MM.1S (cell line): Measurements from ENCODE around the gene HNRNPC.

Experiments
- DNase-seq: peaks from one replicate; pipeline ENCODE4 v3.0.0-alpha.2; 2015
- H2AFZ ChIP-seq: fragments of 300-600 bp; sonication (generic); 2 replicates; pipeline ENCODE4 v1.6.0; 2016; ENCODE audit warnings: antibody characterized with exemption, low read length
- H3F3A ChIP-seq: fragments of 300-600 bp; sonication (generic); 2 replicates; pipeline ENCODE4 v1.6.1; 2016; ENCODE audit warnings: mild to moderate bottlenecking, antibody characterized with exemption, low read length, moderate library complexity, mixed read lengths; ENCODE audit not compliant: insufficient read depth
- H3K27ac ChIP-seq: fragments of 300-600 bp; sonication (generic); 2 replicates; pipeline ENCODE4 v1.5.1; 2016; ENCODE audit warnings: mild to moderate bottlenecking, low read length
- H3K27me3 ChIP-seq: fragments of 300-600 bp; sonication (generic); replicated peaks from 2 replicates; pipeline ENCODE4 v1.6.0; 2016; ENCODE audit warnings: low read length; ENCODE audit not compliant: insufficient read depth
- H3K36me3 ChIP-seq: fragments of 300-600 bp; sonication (generic); replicated peaks from 2 replicates; pipeline ENCODE4 v1.6.1; 2016; ENCODE audit warnings: mild to moderate bottlenecking, low read length, mixed read lengths; ENCODE audit not compliant: insufficient read depth
- H3K4me1 ChIP-seq: fragments of 300-600 bp; sonication (generic); 2 replicates; pipeline ENCODE4 v1.6.1; 2016; ENCODE audit warnings: low read length, mixed read lengths
- H3K4me2 ChIP-seq: fragments of 300-600 bp; sonication (generic); 2 replicates; pipeline ENCODE4 v1.6.0; 2016; ENCODE audit warnings: low read depth, low read length
- H3K4me3 ChIP-seq: fragments of 300-600 bp; sonication (generic); 2 replicates; pipeline ENCODE4 v1.5.1; 2016; ENCODE audit warnings: low read length, mixed read lengths
- H3K79me2 ChIP-seq: fragments of 300-600 bp; sonication (generic); 2 replicates; pipeline ENCODE4 v1.6.1; 2016; ENCODE audit warnings: mixed run types, low read length, mixed read lengths
- H3K9ac ChIP-seq: fragments of 300-600 bp; sonication (generic); 2 replicates; pipeline ENCODE4 v1.6.1; 2016; ENCODE audit warnings: low read length, mixed read lengths
- H3K9me2 ChIP-seq: fragments of 300-600 bp; sonication (generic); replicated peaks from 2 replicates; pipeline ENCODE4 v1.6.1; 2016; ENCODE audit warnings: mild to moderate bottlenecking, low read length, mixed read lengths; ENCODE audit not compliant: insufficient read depth
- H3K9me3 ChIP-seq: fragments of 300-600 bp; sonication (generic); replicated peaks from 2 replicates; pipeline ENCODE4 v1.6.1; 2016; ENCODE audit warnings: mild to moderate bottlenecking, low read length, mixed read lengths; ENCODE audit not compliant: insufficient read depth
- H4K20me1 ChIP-seq: fragments of 300-600 bp; sonication (generic); 2 replicates; pipeline ENCODE4 v1.6.1; 2016; ENCODE audit warnings: mild to moderate bottlenecking, low read length, moderate library complexity, mixed read lengths; ENCODE audit not compliant: insufficient read depth
- EZH2 ChIP-seq: fragments of 300-600 bp; sonication (generic); optimal IDR thresholded peaks from 2 replicates; pipeline ENCODE3; 2017; ENCODE audit warnings: low read depth, mild to moderate bottlenecking, antibody characterized with exemption, low read length, mixed read lengths
- EZH2phosphoT487 ChIP-seq: fragments of 300-600 bp; sonication (generic); IDR thresholded peaks from 2 replicates; pipeline ENCODE4 v1.6.1; 2018; ENCODE audit warnings: antibody characterized with exemption, low read length
- TF ChIP-seq, protein P1 (sequence below): fragments of 300-600 bp; sonication (generic); IDR thresholded peaks from 2 replicates; pipeline ENCODE4 v1.5.1; 2016; ENCODE audit warnings: antibody characterized with exemption, low read length, mixed read lengths

The HNRNPC gene

DNA sequence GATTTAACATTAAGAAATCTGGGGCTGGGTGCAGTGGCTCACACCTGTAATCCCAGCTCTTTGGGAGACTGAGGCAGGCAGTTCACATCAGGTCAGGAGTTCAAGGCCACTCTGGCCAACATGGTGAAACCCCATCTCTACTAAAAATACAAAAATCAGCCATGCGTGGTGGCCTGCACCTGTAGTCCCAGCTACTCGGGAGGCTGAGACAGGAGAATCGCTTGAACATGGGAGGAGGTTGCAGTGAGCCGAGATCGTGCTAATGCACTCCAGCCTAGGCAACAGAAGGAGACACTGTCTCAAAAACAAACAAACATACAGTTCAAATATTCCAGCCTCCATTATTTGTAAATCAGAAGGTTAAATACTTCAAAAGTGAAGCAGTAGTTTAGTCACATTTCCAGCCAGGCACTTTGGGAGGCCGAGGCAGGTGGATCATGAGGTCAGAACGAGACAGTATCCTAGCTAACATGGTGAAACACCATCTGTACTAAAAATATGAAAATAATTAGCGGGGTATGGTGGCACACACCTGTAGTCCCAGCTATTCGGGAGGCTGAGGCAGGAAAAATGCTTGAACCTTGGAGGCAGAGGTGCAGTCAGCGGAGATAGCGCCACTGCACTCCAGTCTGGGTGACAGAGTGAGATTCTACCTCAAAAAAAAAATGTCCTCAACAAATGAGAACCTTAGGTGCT, 30.3 kb downstream of the HNRNPC start:
- H3K27me3 ChIP-seq = no peaks in the 10 kb centered on the region
- H3F3A ChIP-seq = 0 out of 2 replicates have a peak, but pooled peaks cover 4% of the 10 kb centered on the region
- TF ChIP-seq EZH2phosphoT487 (no peak), EZH2 (no peak)
- TF ChIP-seq, protein P1, sequence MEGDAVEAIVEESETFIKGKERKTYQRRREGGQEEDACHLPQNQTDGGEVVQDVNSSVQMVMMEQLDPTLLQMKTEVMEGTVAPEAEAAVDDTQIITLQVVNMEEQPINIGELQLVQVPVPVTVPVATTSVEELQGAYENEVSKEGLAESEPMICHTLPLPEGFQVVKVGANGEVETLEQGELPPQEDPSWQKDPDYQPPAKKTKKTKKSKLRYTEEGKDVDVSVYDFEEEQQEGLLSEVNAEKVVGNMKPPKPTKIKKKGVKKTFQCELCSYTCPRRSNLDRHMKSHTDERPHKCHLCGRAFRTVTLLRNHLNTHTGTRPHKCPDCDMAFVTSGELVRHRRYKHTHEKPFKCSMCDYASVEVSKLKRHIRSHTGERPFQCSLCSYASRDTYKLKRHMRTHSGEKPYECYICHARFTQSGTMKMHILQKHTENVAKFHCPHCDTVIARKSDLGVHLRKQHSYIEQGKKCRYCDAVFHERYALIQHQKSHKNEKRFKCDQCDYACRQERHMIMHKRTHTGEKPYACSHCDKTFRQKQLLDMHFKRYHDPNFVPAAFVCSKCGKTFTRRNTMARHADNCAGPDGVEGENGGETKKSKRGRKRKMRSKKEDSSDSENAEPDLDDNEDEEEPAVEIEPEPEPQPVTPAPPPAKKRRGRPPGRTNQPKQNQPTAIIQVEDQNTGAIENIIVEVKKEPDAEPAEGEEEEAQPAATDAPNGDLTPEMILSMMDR = no peak
- DNase-seq = no peak
- no peak overlapping the region for H3K27ac ChIP-seq
- no peak overlapping the region for H3K9ac ChIP-seq
- H3K4me3 ChIP-seq = no peak overlapping the region
- H3K9me2 ChIP-seq = no peaks in the 10 kb centered on the region
- no peaks in the 10 kb centered on the region for H3K9me3 ChIP-seq
- no peak overlapping the region for H2AFZ ChIP-seq
- no peaks in the 10 kb centered on the region for H3K4me1 ChIP-seq
- H4K20me1 ChIP-seq = peaks cover 85% of the 10 kb centered on the region
- no peak overlapping the region for H3K4me2 ChIP-seq
- peaks cover 99% of the 10 kb centered on the region for H3K79me2 ChIP-seq
- no peaks in the 10 kb centered on the region; the same call in 1 of the 2 replicates for H3K36me3 ChIP-seq

- no peaks in the 10 kb centered on the region for H3K9me3 ChIP-seq
- no peaks in the 10 kb centered on the region for H3K27me3 ChIP-seq
- H3F3A ChIP-seq = 0 out of 2 replicates have a peak, but pooled peaks cover 4% of the 10 kb centered on the region
- H3K4me1 ChIP-seq = no peaks in the 10 kb centered on the region
- TF ChIP-seq, protein P1 = no peak
- TF ChIP-seq EZH2 (no peak), EZH2phosphoT487 (no peak)
- H2AFZ ChIP-seq = no peak overlapping the region
- H4K20me1 ChIP-seq = peaks cover 84% of the 10 kb centered on the region
- H3K4me2 ChIP-seq = no peak overlapping the region
- no peak overlapping the region for H3K27ac ChIP-seq
- no peaks in the 10 kb centered on the region; the same call in 1 of the 2 replicates for H3K36me3 ChIP-seq
- peaks cover 100% of the 10 kb centered on the region for H3K79me2 ChIP-seq
- no peak overlapping the region for H3K4me3 ChIP-seq
- H3K9ac ChIP-seq = no peak overlapping the region
- H3K9me2 ChIP-seq = no peaks in the 10 kb centered on the region
- DNase-seq = no peak
These were observed 32.1 kb downstream of the HNRNPC start for GRCh38 chr14:21236948-21237797.

DNA sequence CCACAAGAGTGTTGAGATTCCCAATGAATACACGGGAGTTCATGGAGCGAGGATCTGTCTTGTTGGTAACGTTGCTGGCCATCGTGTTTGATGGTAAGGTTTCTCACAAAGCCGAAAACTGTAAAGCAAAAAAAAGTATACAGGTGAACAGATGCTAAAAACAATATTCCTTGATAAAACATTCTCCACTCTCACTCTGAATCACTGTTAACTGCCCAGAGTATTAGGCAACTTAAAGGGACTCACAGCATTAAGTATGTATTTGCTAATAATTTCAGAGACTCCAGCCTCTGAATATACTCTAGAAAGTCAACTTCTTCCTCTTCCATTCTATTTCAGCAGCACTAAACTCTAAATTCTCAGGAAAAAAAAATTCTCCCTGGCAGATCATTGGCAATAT, 35.1 kb downstream of the HNRNPC start:
- no peaks in the 10 kb centered on the region for H3K9me2 ChIP-seq
- peaks cover 73% of the 10 kb centered on the region for H4K20me1 ChIP-seq
- H3K27ac ChIP-seq = no peak overlapping the region
- peaks cover 7% of the 10 kb centered on the region for H3K36me3 ChIP-seq
- H3F3A ChIP-seq = peaks cover 11% of the 10 kb centered on the region; the same call in 1 of the 2 replicates
- no peaks in the 10 kb centered on the region for H3K9me3 ChIP-seq
- TF ChIP-seq, protein P1 = no peak
- TF ChIP-seq EZH2 = no peak
- no peak for TF ChIP-seq EZH2phosphoT487
- H3K4me2 ChIP-seq = no peak overlapping the region
- DNase-seq = no peak
- H3K79me2 ChIP-seq = peaks cover 100% of the 10 kb centered on the region
- H2AFZ ChIP-seq = no peak overlapping the region
- no peaks in the 10 kb centered on the region for H3K27me3 ChIP-seq
- no peak overlapping the region for H3K4me3 ChIP-seq
- no peak overlapping the region for H3K9ac ChIP-seq
- no peaks in the 10 kb centered on the region for H3K4me1 ChIP-seq
